NB4 (cell line): Measurements from ENCODE around the gene NUDT3.

Source experiments
- POLR2A ChIP-seq: IDR thresholded peaks from 2 replicates; pipeline ENCODE4 v1.6.1; 2011; ENCODE audit warnings: mild to moderate bottlenecking; ENCODE audit not compliant: insufficient read length; ENCODE audit errors: extremely low read depth
- TF ChIP-seq, protein P1 (sequence below): IDR thresholded peaks from 2 replicates; pipeline ENCODE4 v1.6.1; 2011; ENCODE audit warnings: low read depth, low read length
- TF ChIP-seq, protein P2 (sequence below): IDR thresholded peaks from one replicate; pipeline ENCODE4 v1.5.1; 2012; ENCODE audit warnings: low read depth, low read length

DNA sequence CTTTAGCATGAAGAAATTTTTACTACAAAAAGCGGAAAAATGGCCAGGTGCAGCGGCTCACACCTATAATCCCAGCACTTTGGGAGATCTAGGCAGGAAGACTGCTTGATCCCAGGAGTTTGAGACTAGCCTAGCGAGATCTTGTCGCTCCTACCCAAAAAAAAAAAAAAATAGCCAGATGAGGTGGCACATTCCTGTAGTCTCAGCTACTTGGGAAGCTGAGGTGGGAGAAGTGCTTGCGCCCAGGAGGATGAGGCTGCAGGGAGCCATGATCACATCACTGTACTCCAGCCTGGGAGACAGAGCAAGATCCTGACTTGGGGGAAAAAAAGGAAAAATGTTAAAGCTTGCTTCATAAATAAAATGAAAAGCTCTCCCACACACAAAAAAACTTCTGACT, 14.5 kb downstream of the NUDT3 start:
- TF ChIP-seq, protein P1, sequence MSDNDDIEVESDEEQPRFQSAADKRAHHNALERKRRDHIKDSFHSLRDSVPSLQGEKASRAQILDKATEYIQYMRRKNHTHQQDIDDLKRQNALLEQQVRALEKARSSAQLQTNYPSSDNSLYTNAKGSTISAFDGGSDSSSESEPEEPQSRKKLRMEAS = no peak
- no peak for TF ChIP-seq POLR2A
- TF ChIP-seq, protein P2, sequence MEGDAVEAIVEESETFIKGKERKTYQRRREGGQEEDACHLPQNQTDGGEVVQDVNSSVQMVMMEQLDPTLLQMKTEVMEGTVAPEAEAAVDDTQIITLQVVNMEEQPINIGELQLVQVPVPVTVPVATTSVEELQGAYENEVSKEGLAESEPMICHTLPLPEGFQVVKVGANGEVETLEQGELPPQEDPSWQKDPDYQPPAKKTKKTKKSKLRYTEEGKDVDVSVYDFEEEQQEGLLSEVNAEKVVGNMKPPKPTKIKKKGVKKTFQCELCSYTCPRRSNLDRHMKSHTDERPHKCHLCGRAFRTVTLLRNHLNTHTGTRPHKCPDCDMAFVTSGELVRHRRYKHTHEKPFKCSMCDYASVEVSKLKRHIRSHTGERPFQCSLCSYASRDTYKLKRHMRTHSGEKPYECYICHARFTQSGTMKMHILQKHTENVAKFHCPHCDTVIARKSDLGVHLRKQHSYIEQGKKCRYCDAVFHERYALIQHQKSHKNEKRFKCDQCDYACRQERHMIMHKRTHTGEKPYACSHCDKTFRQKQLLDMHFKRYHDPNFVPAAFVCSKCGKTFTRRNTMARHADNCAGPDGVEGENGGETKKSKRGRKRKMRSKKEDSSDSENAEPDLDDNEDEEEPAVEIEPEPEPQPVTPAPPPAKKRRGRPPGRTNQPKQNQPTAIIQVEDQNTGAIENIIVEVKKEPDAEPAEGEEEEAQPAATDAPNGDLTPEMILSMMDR = no peak
